HepG2 (cell line): ENCODE data around the gene LIPT2. TPM values are rescaled to one million over a fixed set of nuclear protein-coding genes. Genes with fewer than 3 reads are reported as not detected.
A peak's percentile ranks its signal among the peaks of the same experiment; 100 is the strongest.

Experiments
- ATAC-seq: fragments of 200-7000 bp; cut with Tn5 transposase; 3 replicates; pipeline ENCODE4 v1.9.1; 2020; ENCODE audit warnings: mild to moderate bottlenecking, moderate library complexity
- BruUV-seq: library from RNA; stranded (reverse); fragments of 400-500 nt; replicated peaks from 2 replicates; lab custom pipeline; 2021; lab: Mats Ljungman, UMichigan
- CTCF ChIA-PET: fragments of 300-600 bp; formaldehyde crosslinking; extraction: SDS; loops from one replicate; lab custom pipeline; 2021; ENCODE audit warnings: low total read pairs, inconsistent platforms, low intra/inter-chr PET ratio; lab: Yijun Ruan, JAX
- POLR2A ChIA-PET: fragments of 350-600 bp; sonication (Branson Sonifier 250); formaldehyde crosslinking; loops from one replicate; lab custom pipeline; 2020; ENCODE audit warnings: antibody characterized with exemption, inconsistent platforms; lab: Yijun Ruan, JAX
- DNase-seq: peaks from one replicate; pipeline ENCODE4 v3.0.0-alpha.2; 2015; ENCODE audit warnings: low spot score
- FAIRE-seq: peaks from 3 replicates; lab custom pipeline; 2011; peaks lifted over from hg19 to GRCh38; lab: Jason Lieb, UNC
- H2AFZ ChIP-seq: one replicate; pipeline ENCODE4 v1.6.1; 2011; ENCODE audit warnings: low read length, inconsistent platforms
- H3K27ac ChIP-seq: fragments of 300-600 bp; 3 replicates; pipeline ENCODE4 v1.8.0; 2011; ENCODE audit warnings: mixed run types, mild to moderate bottlenecking, mixed read lengths, low read length, inconsistent platforms; ENCODE audit not compliant: insufficient read depth; ENCODE audit errors: extremely low read length
- H3K27me3 ChIP-seq, 2 experiments: fragments of 200-600 bp in 1 of 2; 2 replicates in 1 of 2; 3 replicates in 1 of 2; pipeline versions ENCODE4 v1.6.0 to v1.8.0; 2011; ENCODE audit warnings: low read length in 2 of 2, mild to moderate bottlenecking in 2 of 2, moderate library complexity in 2 of 2, inconsistent platforms in 1 of 2; ENCODE audit not compliant: insufficient read depth in 2 of 2, control insufficient read depth in 1 of 2
- H3K36me3 ChIP-seq, 2 experiments: fragments of 200-600 bp in 1 of 2; replicated peaks in 1 of 2; 2 replicates in 1 of 2; 3 replicates in 1 of 2; pipeline versions ENCODE4 v1.5.1 to v1.8.0; 2011; ENCODE audit warnings: low read length in 2 of 2, inconsistent platforms in 1 of 2; ENCODE audit not compliant: insufficient read depth in 2 of 2, control insufficient read depth in 1 of 2
- H3K4me1 ChIP-seq: 2 replicates; pipeline ENCODE4 v1.5.1; 2012; ENCODE audit warnings: low read length, inconsistent platforms; ENCODE audit not compliant: insufficient read depth
- H3K4me2 ChIP-seq: 2 replicates; pipeline ENCODE4 v1.6.0; 2011; ENCODE audit warnings: low read depth, low read length, inconsistent platforms
- H3K4me3 ChIP-seq, 3 experiments: fragments of 200-600 bp in 1 of 3; sonication (generic), shearing (Covaris generic) in 1 of 3; replicated peaks in 1 of 3; 2 replicates each; pipeline ENCODE4 v1.5.1; 2011 to 2016; ENCODE audit warnings: low read length in 3 of 3, inconsistent platforms in 2 of 3, low read depth in 2 of 3, mild to moderate bottlenecking in 2 of 3, control low read depth in 1 of 3, mixed read lengths in 1 of 3; ENCODE audit not compliant: insufficient read depth in 1 of 3
- H3K79me2 ChIP-seq: one replicate; pipeline ENCODE4 v1.6.1; 2011; ENCODE audit warnings: low read length, inconsistent platforms; ENCODE audit not compliant: insufficient read depth
- H3K9ac ChIP-seq: 2 replicates; pipeline ENCODE4 v1.6.0; 2011; ENCODE audit warnings: mild to moderate bottlenecking, low read depth, low read length, inconsistent platforms; ENCODE audit not compliant: insufficient read depth
- H3K9me3 ChIP-seq: 2 replicates; pipeline ENCODE4 v1.5.1; 2012; ENCODE audit warnings: mild to moderate bottlenecking, low read length
- H4K20me1 ChIP-seq: 2 replicates; pipeline ENCODE4 v1.6.0; 2011; ENCODE audit warnings: inconsistent platforms, mild to moderate bottlenecking, low read length, moderate library complexity; ENCODE audit not compliant: insufficient read depth
- HES4 ChIP-seq: sonication (generic); formaldehyde crosslinking; IDR thresholded peaks from 2 replicates; pipeline ENCODE4 v1.9.0; 2021; ENCODE audit warnings: mild to moderate bottlenecking, missing genetic modification reagents, borderline replicate concordance
- IKZF5 ChIP-seq: IDR thresholded peaks from 2 replicates; pipeline ENCODE4 v1.6.1; 2018; ENCODE audit warnings: missing genetic modification reagents, mild to moderate bottlenecking, missing compliant biosample characterization
- MAF1 ChIP-seq: sonication (generic); formaldehyde crosslinking; IDR thresholded peaks from 2 replicates; pipeline ENCODE4 v1.5.0; 2020; ENCODE audit warnings: missing genetic modification reagents, borderline replicate concordance
- MBNL3 ChIP-seq: fragments of 250-450 bp; sonication (Bioruptor Pico); conservative IDR thresholded peaks from 2 replicates; pipeline ENCODE4 v1.8.0; 2022; ENCODE audit warnings: mild to moderate bottlenecking, inconsistent platforms
- REPIN1 ChIP-seq: sonication (generic); formaldehyde crosslinking; IDR thresholded peaks from 2 replicates; pipeline ENCODE4 v1.8.0; 2022; ENCODE audit warnings: missing genetic modification reagents, low read depth, mild to moderate bottlenecking, borderline replicate concordance
- SETDB1 ChIP-seq: sonication (generic); formaldehyde crosslinking; IDR thresholded peaks from 2 replicates; pipeline ENCODE4 v1.5.1; 2020; ENCODE audit warnings: missing genetic modification reagents, mild to moderate bottlenecking, borderline replicate concordance
- TCF7 ChIP-seq: sonication (generic); IDR thresholded peaks from 2 replicates; pipeline ENCODE4 v1.6.1; 2016; ENCODE audit warnings: antibody characterized with exemption, low read depth
- TEAD3 ChIP-seq: optimal IDR thresholded peaks from 2 replicates; pipeline ENCODE3; 2016; ENCODE audit warnings: borderline replicate concordance
- THAP9 ChIP-seq: sonication (generic); formaldehyde crosslinking; IDR thresholded peaks from 2 replicates; pipeline ENCODE4; 2020; ENCODE audit warnings: missing genetic modification reagents, mild to moderate bottlenecking, borderline replicate concordance
- ZBTB44 ChIP-seq: sonication (generic); formaldehyde crosslinking; IDR thresholded peaks from 2 replicates; pipeline ENCODE4 v1.4.0; 2020; ENCODE audit warnings: missing genetic modification reagents
- ZNF225 ChIP-seq: sonication (generic); formaldehyde crosslinking; IDR thresholded peaks from 2 replicates; pipeline ENCODE4 v1.4.0; 2020; ENCODE audit warnings: mild to moderate bottlenecking, missing genetic modification reagents
- ZNF382 ChIP-seq: sonication (generic); formaldehyde crosslinking; IDR thresholded peaks from 2 replicates; pipeline ENCODE4 v1.5.0; 2020; ENCODE audit warnings: missing genetic modification reagents, mild to moderate bottlenecking, borderline replicate concordance
- ZNF513 ChIP-seq: sonication (generic); formaldehyde crosslinking; conservative IDR thresholded peaks from 2 replicates; pipeline ENCODE4 v1.5.0; 2020; ENCODE audit warnings: missing genetic modification reagents
- WGBS: methylation state at CpG from one replicate; pipeline ENCODE4 v1.1.6; 2017; ENCODE audit warnings: low lambda C conversion rate; 5-methylcytosine and 5-hydroxymethylcytosine counted together
- in situ Hi-C: cut with HindIII; loops from 2 replicates; pipeline ENCODE4 v1.10.0; 2017; ENCODE audit warnings: low pct_unique_long_range_greater_than_20kb; ENCODE audit not compliant: extremely low pct_ligation_motif_present
- intact Hi-C: fragments of 100-400 bp; cut with micrococcal nuclease; formaldehyde crosslinking; loops from one replicate; pipeline ENCODE4 v1.10.0; 2022; ENCODE audit not compliant: unreplicated experiment
- polyA plus RNA-seq, 8 experiments: library from polyadenylated mRNA; depleted of rRNA in 3 of 8; stranded (reverse) in 7 of 8; unstranded in 1 of 8; fragments of >200 nt; fragmentation: Illumina TruSeq in 4 of 8; extraction: Trizol in 4 of 8; gene quantifications; 2 replicates each; pipeline versions ENCODE4 v1.2.1 to v1.2.3, GENCODE V29; 2011 to 2016; ENCODE audit warnings: low read depth in 4 of 8, missing spikeins in 1 of 8, mixed read lengths in 1 of 8; ENCODE audit not compliant: insufficient read depth in 1 of 8
- total RNA-seq, 5 experiments: library from RNA; depleted of rRNA; stranded (reverse); fragments of >200 nt; fragmentation: Illumina TruSeq; extraction: Trizol; gene quantifications; 2 replicates each; pipeline ENCODE4 v1.2.3, GENCODE V29; 2016; ENCODE audit warnings: low read depth in 1 of 5
- TF ChIP-seq, protein P1 (sequence below): sonication (generic); formaldehyde crosslinking; IDR thresholded peaks from 2 replicates; pipeline ENCODE4 v1.4.0; 2020; ENCODE audit warnings: missing genetic modification reagents

LIPT2 gene
- total and polyA plus RNA-seq, 2 of the 13 experiments (the other 11 are each of a cell fraction or from before 2014, with no cell fraction given): 3.0 to 5.6 TPM

DNA sequence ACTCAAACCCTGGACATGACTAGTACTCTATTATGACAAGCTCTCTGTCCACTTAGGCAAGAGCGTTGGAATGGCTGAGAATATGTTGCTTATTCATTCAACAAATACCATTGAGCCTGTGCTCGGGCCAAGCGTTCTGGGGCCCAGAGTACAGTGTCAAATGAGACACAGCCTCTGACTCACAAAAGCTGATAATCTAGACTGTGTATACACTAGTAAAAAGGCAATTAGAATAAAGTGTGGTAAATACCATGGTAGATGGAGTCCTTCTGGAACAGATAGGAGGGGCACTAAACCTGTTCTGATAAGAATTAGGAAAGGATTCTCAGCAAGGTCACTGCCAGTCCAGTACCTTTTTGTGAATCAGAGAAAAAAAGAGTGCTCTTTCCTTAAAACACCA, 50.9 kb downstream of the LIPT2 start:
- CTCF ChIA-PET: no interaction called here
- WGBS: 2% methylated on average over 3 of the region's 3 CpGs
- TF ChIP-seq ZNF382 (CRISPR knock-in tag): no peak
- TF ChIP-seq TCF7: no peak
- no peak for TF ChIP-seq ZNF513 (CRISPR knock-in tag)
- no peak for TF ChIP-seq MAF1 (CRISPR knock-in tag)
- TF ChIP-seq, protein P1, sequence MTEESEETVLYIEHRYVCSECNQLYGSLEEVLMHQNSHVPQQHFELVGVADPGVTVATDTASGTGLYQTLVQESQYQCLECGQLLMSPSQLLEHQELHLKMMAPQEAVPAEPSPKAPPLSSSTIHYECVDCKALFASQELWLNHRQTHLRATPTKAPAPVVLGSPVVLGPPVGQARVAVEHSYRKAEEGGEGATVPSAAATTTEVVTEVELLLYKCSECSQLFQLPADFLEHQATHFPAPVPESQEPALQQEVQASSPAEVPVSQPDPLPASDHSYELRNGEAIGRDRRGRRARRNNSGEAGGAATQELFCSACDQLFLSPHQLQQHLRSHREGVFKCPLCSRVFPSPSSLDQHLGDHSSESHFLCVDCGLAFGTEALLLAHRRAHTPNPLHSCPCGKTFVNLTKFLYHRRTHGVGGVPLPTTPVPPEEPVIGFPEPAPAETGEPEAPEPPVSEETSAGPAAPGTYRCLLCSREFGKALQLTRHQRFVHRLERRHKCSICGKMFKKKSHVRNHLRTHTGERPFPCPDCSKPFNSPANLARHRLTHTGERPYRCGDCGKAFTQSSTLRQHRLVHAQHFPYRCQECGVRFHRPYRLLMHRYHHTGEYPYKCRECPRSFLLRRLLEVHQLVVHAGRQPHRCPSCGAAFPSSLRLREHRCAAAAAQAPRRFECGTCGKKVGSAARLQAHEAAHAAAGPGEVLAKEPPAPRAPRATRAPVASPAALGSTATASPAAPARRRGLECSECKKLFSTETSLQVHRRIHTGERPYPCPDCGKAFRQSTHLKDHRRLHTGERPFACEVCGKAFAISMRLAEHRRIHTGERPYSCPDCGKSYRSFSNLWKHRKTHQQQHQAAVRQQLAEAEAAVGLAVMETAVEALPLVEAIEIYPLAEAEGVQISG (CRISPR knock-in tag): no peak
- TF ChIP-seq IKZF5 (CRISPR knock-in tag): no peak
- TF ChIP-seq MBNL3 (CRISPR knock-in tag): no peak
- no peak for TF ChIP-seq THAP9 (CRISPR knock-in tag)
- no peak for TF ChIP-seq ZNF225 (CRISPR knock-in tag)
- no peak for TF ChIP-seq SETDB1
- TF ChIP-seq HES4 (CRISPR knock-in tag): no peak
- TF ChIP-seq TEAD3: no peak
- no peak for TF ChIP-seq REPIN1 (CRISPR knock-in tag)
- no peak for TF ChIP-seq ZBTB44

More for the DNA sequence above, 50.9 kb downstream of the LIPT2 start:
- Histone ChIP-seq H3K27me3 (peaks cover 0 to 4% of the 10 kb centered on the region in 2 experiments; a peak in 2 of 5 replicates), H3K4me1 (peaks cover 19% of the 10 kb centered on the region; the same call in 1 of the 2 replicates), H3K4me3 (no peak overlapping the region), H3K4me2 (0 out of 2 replicates have a peak overlapping the region, but pooled peaks have one; percentile 16), H3K9me3 (no peaks in the 10 kb centered on the region), H3K79me2 (no peaks in the 10 kb centered on the region), H3K9ac (no peak overlapping the region), H4K20me1 (no peaks in the 10 kb centered on the region), H2AFZ (no peak overlapping the region), H3K36me3 (no peaks in the 10 kb centered on the region), H3K27ac (no peak overlapping the region)
- no peak for DNase-seq
- BruUV-seq: no TSS peak
- FAIRE-seq: no peak
- POLR2A ChIA-PET: no interaction called here
- in situ Hi-C loops: loop anchor here (10.0 kb wide), 1 partner anchor 48 kb away; the partner anchor contains the start of gene PGM2L1
- intact Hi-C loops: no loop called here
- ATAC-seq: peak; percentile 47
